H1 (cell line): ENCODE results near the gene MCM3. TPM values are rescaled to one million over a fixed set of nuclear protein-coding genes. Genes with fewer than 3 reads are reported as not detected.

Experiments
- ASH2L ChIP-seq: fragments of 200-600, 300-600 bp; sonication (generic); IDR thresholded peaks from one replicate; pipeline ENCODE4 v1.7.1; 2017; ENCODE audit warnings: low read length
- CTBP2 ChIP-seq: IDR thresholded peaks from 2 replicates; pipeline ENCODE4 v1.7.0; 2011; ENCODE audit warnings: borderline replicate concordance, mild to moderate bottlenecking, moderate library complexity, mixed read lengths, low read length; ENCODE audit not compliant: insufficient read depth, insufficient read length
- POLR2A ChIP-seq, 2 experiments: IDR thresholded peaks; 1 replicate in 1 of 2; 2 replicates in 1 of 2; pipeline ENCODE4 v1.6.1; 2011; ENCODE audit warnings: low read depth in 2 of 2, low read length in 2 of 2, mild to moderate bottlenecking in 2 of 2; ENCODE audit errors: control extremely low read depth in 1 of 2
- RFX5 ChIP-seq: IDR thresholded peaks from 2 replicates; pipeline ENCODE4 v1.6.1; 2011; ENCODE audit warnings: low read depth, low read length, improper control_type of control experiment, borderline replicate concordance
- SAP30 ChIP-seq: fragments of 300-600 bp; sonication (generic); IDR thresholded peaks from 2 replicates; pipeline ENCODE4 v1.7.1; 2012; ENCODE audit warnings: low read length, moderate library complexity, mild to moderate bottlenecking, inconsistent platforms; ENCODE audit not compliant: insufficient read depth, insufficient replicate concordance
- TBP ChIP-seq: IDR thresholded peaks from 2 replicates; pipeline ENCODE4 v1.6.1; 2011; ENCODE audit warnings: low read depth, low read length, improper control_type of control experiment
- polyA plus RNA-seq, 7 experiments: library from polyadenylated mRNA; depleted of rRNA in 3 of 7; stranded (reverse) in 5 of 7; unstranded in 2 of 7; fragments of >200 nt in 5 of 7; fragments of 200-250 nt in 2 of 7; gene quantifications; 1 replicate in 5 of 7; 2 replicates in 1 of 7; 4 replicates in 1 of 7; pipeline versions ENCODE4 v1.2.1 to v1.2.3, GENCODE V29; 2011 to 2013; ENCODE audit warnings: missing spikeins in 2 of 7, mixed read lengths in 2 of 7
- total RNA-seq: library from RNA; stranded (reverse); fragmentation: NEBNext Ultra II Directional; extraction: Animal tissue kit (Norgen Biotek cat#: 25700); gene quantifications from 2 replicates; pipeline ENCODE4 v1.2.1, GENCODE V29; 2021
- TF ChIP-seq, protein P1 (sequence below): IDR thresholded peaks from 2 replicates; pipeline ENCODE4 v1.6.1; 2012; ENCODE audit warnings: inconsistent platforms
- TF ChIP-seq, protein P2 (sequence below), 3 experiments: IDR thresholded peaks; 1 replicate in 2 of 3; 2 replicates in 1 of 3; pipeline versions ENCODE4 v1.5.1 to v1.6.1; 2011; ENCODE audit warnings: low read length in 3 of 3, mild to moderate bottlenecking in 3 of 3, inconsistent platforms in 2 of 3, low read depth in 1 of 3, moderate library complexity in 1 of 3; ENCODE audit not compliant: insufficient read depth in 1 of 3; ENCODE audit errors: control extremely low read depth in 1 of 3

MCM3 gene
- total and polyA plus RNA-seq, 2 of the 8 experiments (the other 6 are each of a cell fraction or from before 2014, with no cell fraction given) = 275 to 293 TPM

GRCh38 chr6:52286798-52287432 is 2.4 kb upstream of the MCM3 start (continued):
- TF ChIP-seq, protein P1, sequence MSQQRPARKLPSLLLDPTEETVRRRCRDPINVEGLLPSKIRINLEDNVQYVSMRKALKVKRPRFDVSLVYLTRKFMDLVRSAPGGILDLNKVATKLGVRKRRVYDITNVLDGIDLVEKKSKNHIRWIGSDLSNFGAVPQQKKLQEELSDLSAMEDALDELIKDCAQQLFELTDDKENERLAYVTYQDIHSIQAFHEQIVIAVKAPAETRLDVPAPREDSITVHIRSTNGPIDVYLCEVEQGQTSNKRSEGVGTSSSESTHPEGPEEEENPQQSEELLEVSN = no peak
- TF ChIP-seq RFX5 (no peak), ASH2L (no peak), CTBP2 (no peak), SAP30 (no peak), TBP (no peak), POLR2A (IDR thresholded peaks at IDR 0.05; ENCODE audit: control extremely low read depth in 1 of 2, low read depth in 2 of 2, low read length in 2 of 2) (no peak)
- TF ChIP-seq, protein P2, sequence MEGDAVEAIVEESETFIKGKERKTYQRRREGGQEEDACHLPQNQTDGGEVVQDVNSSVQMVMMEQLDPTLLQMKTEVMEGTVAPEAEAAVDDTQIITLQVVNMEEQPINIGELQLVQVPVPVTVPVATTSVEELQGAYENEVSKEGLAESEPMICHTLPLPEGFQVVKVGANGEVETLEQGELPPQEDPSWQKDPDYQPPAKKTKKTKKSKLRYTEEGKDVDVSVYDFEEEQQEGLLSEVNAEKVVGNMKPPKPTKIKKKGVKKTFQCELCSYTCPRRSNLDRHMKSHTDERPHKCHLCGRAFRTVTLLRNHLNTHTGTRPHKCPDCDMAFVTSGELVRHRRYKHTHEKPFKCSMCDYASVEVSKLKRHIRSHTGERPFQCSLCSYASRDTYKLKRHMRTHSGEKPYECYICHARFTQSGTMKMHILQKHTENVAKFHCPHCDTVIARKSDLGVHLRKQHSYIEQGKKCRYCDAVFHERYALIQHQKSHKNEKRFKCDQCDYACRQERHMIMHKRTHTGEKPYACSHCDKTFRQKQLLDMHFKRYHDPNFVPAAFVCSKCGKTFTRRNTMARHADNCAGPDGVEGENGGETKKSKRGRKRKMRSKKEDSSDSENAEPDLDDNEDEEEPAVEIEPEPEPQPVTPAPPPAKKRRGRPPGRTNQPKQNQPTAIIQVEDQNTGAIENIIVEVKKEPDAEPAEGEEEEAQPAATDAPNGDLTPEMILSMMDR (IDR thresholded peaks at IDR 0.05; ENCODE audit: control extremely low read depth in 1 of 3, insufficient read depth in 1 of 3, low read depth in 1 of 3, low read length in 3 of 3) = peak in 2 of 3 experiments; percentile 61 to 69; a peak in 3 of 4 replicates
